Stimulated activated CD4-positive, alpha-beta T cell treated with anti-CD3 and anti-CD28 coated beads, Interleukin-12 subunit alpha, Interleukin-12 subunit beta, amount 100 ng/mL, for 4 hours (primary cell): ENCODE data around the gene CDKN2C.
"Not testable (repeated sequence)": the region's sequence is repeated elsewhere in the genome, so short reads cannot be mapped to it uniquely, and the experiment has no call there.

Experiments used
- DNase-seq: peaks from one replicate; pipeline ENCODE4 v3.0.0-alpha.2; 2020

The CDKN2C gene

GRCh38 chr1:50981741-50982140 is 11.7 kb downstream of the CDKN2C start:
- DNase-seq: no peak

GRCh38 chr1:50982611-50983010 is 12.6 kb downstream of the CDKN2C start:
- DNase-seq: no peak

GRCh38 chr1:50983219-50983802 is 13.3 kb downstream of the CDKN2C start:
- no peak for DNase-seq

- DNase-seq: no peak
These were observed 15.0 kb downstream of the CDKN2C start for GRCh38 chr1:50985094-50985493.

- no peak for DNase-seq
These were observed 16.6 kb downstream of the CDKN2C start for GRCh38 chr1:50986653-50987052.

- no peak for DNase-seq
These were observed 19.6 kb downstream of the CDKN2C start for GRCh38 chr1:50989694-50990093.

GRCh38 chr1:50992532-50993318 is 22.7 kb downstream of the CDKN2C start:
- no peak for DNase-seq

GRCh38 chr1:50993645-50994044 is 23.6 kb downstream of the CDKN2C start:
- no peak for DNase-seq

GRCh38 chr1:50994997-50995396 is 25.0 kb downstream of the CDKN2C start:
- DNase-seq: no peak

GRCh38 chr1:50995651-50996050 is 25.6 kb downstream of the CDKN2C start:
- DNase-seq: no peak

GRCh38 chr1:50996083-50996482 is 26.0 kb downstream of the CDKN2C start:
- no peak for DNase-seq

GRCh38 chr1:50999375-50999774 is 29.3 kb downstream of the CDKN2C start:
- DNase-seq: not testable (repeated sequence)

- no peak for DNase-seq
These were observed 30.1 kb downstream of the CDKN2C start for GRCh38 chr1:51000160-51000559.

GRCh38 chr1:51000651-51001050 is 30.6 kb downstream of the CDKN2C start:
- no peak for DNase-seq

- no peak for DNase-seq
These were observed 32.5 kb downstream of the CDKN2C start for GRCh38 chr1:51002516-51002915.

GRCh38 chr1:51005549-51005948 is 35.5 kb downstream of the CDKN2C start:
- not testable (repeated sequence) for DNase-seq

- DNase-seq: no peak
These were observed 39.3 kb downstream of the CDKN2C start for GRCh38 chr1:51009381-51009780.

- no peak for DNase-seq
These were observed 44.8 kb downstream of the CDKN2C start for GRCh38 chr1:51014878-51015277.

GRCh38 chr1:51019811-51020210 is 49.8 kb downstream of the CDKN2C start:
- no peak for DNase-seq
